ENCODE data around the gene PTPRM.

PTPRM gene

DNA sequence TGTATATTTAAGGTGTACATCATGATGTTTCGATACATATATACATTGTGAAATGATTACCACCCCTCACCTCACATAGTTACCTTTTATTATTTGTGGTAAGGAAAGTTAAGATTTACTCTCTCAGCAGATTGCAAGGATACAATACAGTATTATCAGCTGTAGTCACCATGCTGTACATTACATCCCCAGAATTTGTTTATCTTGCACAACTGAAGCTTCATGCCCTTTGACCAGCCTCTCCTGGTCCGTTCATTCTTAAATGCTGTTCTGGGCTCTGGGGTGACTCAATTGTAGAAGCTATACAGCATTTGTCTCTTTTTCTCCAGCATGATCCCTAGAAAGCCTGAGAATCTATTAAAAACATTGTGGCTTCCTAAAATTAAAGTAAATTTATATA lies 90.8 kb downstream of the PTPRM start:
- Histone ChIP-seq H4K20me1 (ENCODE audit: insufficient read depth, low read length, poor library complexity, severe bottlenecking) (no peaks in the 10 kb centered on the region), H3K9me2 (replicated peaks; ENCODE audit: low read depth, low read length) (no peaks in the 10 kb centered on the region), H3K79me2 (ENCODE audit: insufficient read depth, low read length) (no peaks in the 10 kb centered on the region), H2AFZ (ENCODE audit: low read length) (no peak overlapping the region), H3K27me3 (ENCODE audit: insufficient read depth, low read length, poor library complexity, severe bottlenecking) (no peaks in the 10 kb centered on the region), H3K9ac (ENCODE audit: low read depth, low read length, poor library complexity, severe bottlenecking) (no peak overlapping the region), H3K36me3 (ENCODE audit: insufficient read depth, low read length) (no peaks in the 10 kb centered on the region), H3K4me3 (ENCODE audit: low read length, poor library complexity, severe bottlenecking) (no peak overlapping the region), H3K9me3 (ENCODE audit: insufficient read depth, low read depth, low read length) (no peaks in the 10 kb centered on the region), H3K4me2 (ENCODE audit: low read depth, low read length, poor library complexity, severe bottlenecking) (no peak overlapping the region), H3K4me1 (ENCODE audit: insufficient read depth, low read length, poor library complexity, severe bottlenecking) (no peaks in the 10 kb centered on the region), H3F3A (ENCODE audit: low read depth) (no peaks in the 10 kb centered on the region)
- TF ChIP-seq, protein P1, sequence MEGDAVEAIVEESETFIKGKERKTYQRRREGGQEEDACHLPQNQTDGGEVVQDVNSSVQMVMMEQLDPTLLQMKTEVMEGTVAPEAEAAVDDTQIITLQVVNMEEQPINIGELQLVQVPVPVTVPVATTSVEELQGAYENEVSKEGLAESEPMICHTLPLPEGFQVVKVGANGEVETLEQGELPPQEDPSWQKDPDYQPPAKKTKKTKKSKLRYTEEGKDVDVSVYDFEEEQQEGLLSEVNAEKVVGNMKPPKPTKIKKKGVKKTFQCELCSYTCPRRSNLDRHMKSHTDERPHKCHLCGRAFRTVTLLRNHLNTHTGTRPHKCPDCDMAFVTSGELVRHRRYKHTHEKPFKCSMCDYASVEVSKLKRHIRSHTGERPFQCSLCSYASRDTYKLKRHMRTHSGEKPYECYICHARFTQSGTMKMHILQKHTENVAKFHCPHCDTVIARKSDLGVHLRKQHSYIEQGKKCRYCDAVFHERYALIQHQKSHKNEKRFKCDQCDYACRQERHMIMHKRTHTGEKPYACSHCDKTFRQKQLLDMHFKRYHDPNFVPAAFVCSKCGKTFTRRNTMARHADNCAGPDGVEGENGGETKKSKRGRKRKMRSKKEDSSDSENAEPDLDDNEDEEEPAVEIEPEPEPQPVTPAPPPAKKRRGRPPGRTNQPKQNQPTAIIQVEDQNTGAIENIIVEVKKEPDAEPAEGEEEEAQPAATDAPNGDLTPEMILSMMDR (conservative IDR thresholded peaks at IDR 0.05; ENCODE audit: low read length): no peak
- no peak for TF ChIP-seq EZH2phosphoT487 (IDR thresholded peaks at IDR 0.05; ENCODE audit: borderline replicate concordance)

DNA sequence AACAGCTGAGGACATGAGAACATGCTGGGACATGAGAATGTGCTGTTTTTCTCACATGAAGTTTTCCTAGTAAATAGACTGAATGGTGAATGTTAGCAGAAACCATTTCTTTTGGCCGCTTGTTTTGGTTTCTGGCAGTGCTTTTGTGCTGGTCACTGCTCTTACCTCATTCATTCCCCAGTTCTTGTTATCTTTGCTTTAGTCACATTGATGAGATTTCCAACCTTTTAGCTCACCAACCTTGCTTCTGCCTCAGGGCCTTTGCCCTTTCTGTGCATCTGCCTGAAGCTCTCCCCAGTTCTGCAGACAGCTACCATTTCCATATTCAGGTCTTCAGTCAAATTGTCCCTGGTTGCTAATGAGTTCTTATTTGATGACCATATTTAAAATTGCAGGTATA lies 91.6 kb downstream of the PTPRM start:
- no peak overlapping the region for H2AFZ ChIP-seq (ENCODE audit: low read length)
- H3K4me3 ChIP-seq (ENCODE audit: low read length, poor library complexity, severe bottlenecking): no peak overlapping the region
- H3K36me3 ChIP-seq (ENCODE audit: insufficient read depth, low read length): no peaks in the 10 kb centered on the region
- H3K9me3 ChIP-seq (ENCODE audit: insufficient read depth, low read depth, low read length): no peaks in the 10 kb centered on the region
- no peaks in the 10 kb centered on the region for H3F3A ChIP-seq (ENCODE audit: low read depth)
- H3K9ac ChIP-seq (ENCODE audit: low read depth, low read length, poor library complexity, severe bottlenecking): no peak overlapping the region
- H3K4me1 ChIP-seq (ENCODE audit: insufficient read depth, low read length, poor library complexity, severe bottlenecking): no peaks in the 10 kb centered on the region
- TF ChIP-seq, protein P1 (conservative IDR thresholded peaks at IDR 0.05; ENCODE audit: low read length): no peak
- TF ChIP-seq EZH2phosphoT487 (IDR thresholded peaks at IDR 0.05; ENCODE audit: borderline replicate concordance): no peak
- no peaks in the 10 kb centered on the region for H3K79me2 ChIP-seq (ENCODE audit: insufficient read depth, low read length)
- H4K20me1 ChIP-seq (ENCODE audit: insufficient read depth, low read length, poor library complexity, severe bottlenecking): no peaks in the 10 kb centered on the region
- no peaks in the 10 kb centered on the region for H3K9me2 ChIP-seq (replicated peaks; ENCODE audit: low read depth, low read length)
- H3K27me3 ChIP-seq (ENCODE audit: insufficient read depth, low read length, poor library complexity, severe bottlenecking): no peaks in the 10 kb centered on the region
- no peak overlapping the region for H3K4me2 ChIP-seq (ENCODE audit: low read depth, low read length, poor library complexity, severe bottlenecking)

DNA sequence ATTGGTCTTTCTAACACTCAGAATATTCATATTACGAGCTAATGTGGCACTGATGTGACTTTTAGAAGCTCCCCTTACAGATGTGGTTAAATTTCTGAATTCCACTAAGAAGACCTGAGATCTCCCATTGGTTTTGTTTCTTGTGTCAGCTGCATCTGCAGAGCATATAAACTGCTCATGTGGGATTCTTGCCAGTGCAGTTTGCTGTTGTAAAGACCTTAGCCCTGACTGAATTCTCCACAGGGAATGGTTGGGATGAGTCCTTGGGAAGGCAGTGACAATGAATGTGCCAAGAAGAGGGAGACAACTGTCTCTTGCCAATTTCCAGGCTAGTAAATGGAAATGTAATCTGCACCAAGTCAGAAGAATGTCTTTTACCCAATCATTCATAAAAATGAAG lies 94.1 kb downstream of the PTPRM start:
- no peaks in the 10 kb centered on the region for H3K9me3 ChIP-seq (ENCODE audit: insufficient read depth, low read depth, low read length)
- no peak overlapping the region for H2AFZ ChIP-seq (ENCODE audit: low read length)
- no peaks in the 10 kb centered on the region for H3K79me2 ChIP-seq (ENCODE audit: insufficient read depth, low read length)
- H4K20me1 ChIP-seq (ENCODE audit: insufficient read depth, low read length, poor library complexity, severe bottlenecking): no peaks in the 10 kb centered on the region
- H3K4me3 ChIP-seq (ENCODE audit: low read length, poor library complexity, severe bottlenecking): no peak overlapping the region
- H3K27me3 ChIP-seq (ENCODE audit: insufficient read depth, low read length, poor library complexity, severe bottlenecking): no peaks in the 10 kb centered on the region
- TF ChIP-seq, protein P1 (conservative IDR thresholded peaks at IDR 0.05; ENCODE audit: low read length): no peak
- TF ChIP-seq EZH2phosphoT487 (IDR thresholded peaks at IDR 0.05; ENCODE audit: borderline replicate concordance): no peak
- H3K36me3 ChIP-seq (ENCODE audit: insufficient read depth, low read length): no peaks in the 10 kb centered on the region
- H3K9me2 ChIP-seq (replicated peaks; ENCODE audit: low read depth, low read length): no peaks in the 10 kb centered on the region
- no peak overlapping the region for H3K4me2 ChIP-seq (ENCODE audit: low read depth, low read length, poor library complexity, severe bottlenecking)
- H3K4me1 ChIP-seq (ENCODE audit: insufficient read depth, low read length, poor library complexity, severe bottlenecking): no peaks in the 10 kb centered on the region
- no peaks in the 10 kb centered on the region for H3F3A ChIP-seq (ENCODE audit: low read depth)
- no peak overlapping the region for H3K9ac ChIP-seq (ENCODE audit: low read depth, low read length, poor library complexity, severe bottlenecking)

Measured in Loucy (cell line).